K562 (cell line): ENCODE measurements around the gene ZNF814. TPM values are rescaled to one million over a fixed set of nuclear protein-coding genes. Genes with fewer than 3 reads are reported as not detected.

Source experiments
- ATAC-seq: fragments of 200-7000 bp; cut with Tn5 transposase; 3 replicates; pipeline ENCODE4 v1.9.1; 2020; ENCODE audit warnings: moderate library complexity
- BruUV-seq: library from RNA; stranded (reverse); fragments of 400-500 nt; replicated peaks from 2 replicates; lab custom pipeline; 2021; lab: Mats Ljungman, UMichigan
- CTCF ChIA-PET: fragments of 300-600 bp; formaldehyde crosslinking; extraction: SDS; loops from one replicate; lab custom pipeline; 2021; ENCODE audit warnings: low intra/inter-chr PET ratio; lab: Yijun Ruan, JAX
- POLR2A ChIA-PET: fragments of 300-600, 350-650 bp; sonication (Branson Sonifier 250); formaldehyde crosslinking; extraction: SDS; loops from one replicate; lab custom pipeline; 2021; ENCODE audit warnings: antibody characterized with exemption, inconsistent platforms; lab: Yijun Ruan, JAX
- DNase-seq, 4 experiments: peaks; one replicate each; pipeline versions ENCODE4 v3.0.0 to v3.0.0-alpha.2; 2011 to 2018; ENCODE audit warnings: low spot score in 3 of 4, mixed read lengths in 3 of 4; ENCODE audit errors: extremely low read depth in 1 of 4
- FAIRE-seq: peaks from 2 replicates; lab custom pipeline; 2011; peaks lifted over from hg19 to GRCh38; lab: Jason Lieb, UNC
- H2AFZ ChIP-seq: 2 replicates; pipeline ENCODE4 v1.6.0; 2011; ENCODE audit warnings: low read depth, low read length, control low read depth, inconsistent platforms
- H3K27ac ChIP-seq: fragments of 200-600 bp; 3 replicates; pipeline ENCODE4 v1.8.0; 2011; ENCODE audit warnings: low read depth, mild to moderate bottlenecking, control low read depth, inconsistent platforms, low read length, moderate library complexity, mixed read lengths; ENCODE audit errors: extremely low read depth
- H3K27me3 ChIP-seq, 2 experiments: fragments of 300-600 bp in 1 of 2; 2 replicates in 1 of 2; 3 replicates in 1 of 2; pipeline versions ENCODE4 v1.6.0 to v1.8.0; 2011; ENCODE audit warnings: inconsistent platforms in 2 of 2, low read length in 2 of 2, mild to moderate bottlenecking in 1 of 2, mixed read lengths in 1 of 2, moderate library complexity in 1 of 2; ENCODE audit not compliant: control insufficient read depth in 2 of 2, insufficient read depth in 2 of 2
- H3K36me3 ChIP-seq: fragments of 300-600 bp; 3 replicates; pipeline ENCODE4 v1.8.0; 2011; ENCODE audit warnings: mild to moderate bottlenecking, low read length, inconsistent platforms; ENCODE audit not compliant: control insufficient read depth, insufficient read depth
- H3K4me1 ChIP-seq, 2 experiments: fragments of 200-600 bp in 1 of 2; replicated peaks in 1 of 2; 2 replicates in 1 of 2; 3 replicates in 1 of 2; pipeline versions ENCODE4 v1.5.1 to v1.8.0; 2011; ENCODE audit warnings: inconsistent platforms in 2 of 2, low read length in 2 of 2, mild to moderate bottlenecking in 1 of 2, mixed read lengths in 1 of 2, moderate library complexity in 1 of 2; ENCODE audit not compliant: control insufficient read depth in 2 of 2, insufficient read depth in 2 of 2
- H3K4me2 ChIP-seq: 2 replicates; pipeline ENCODE4 v1.6.1; 2011; ENCODE audit warnings: low read length, control low read depth, inconsistent platforms, mixed read lengths; ENCODE audit not compliant: insufficient read depth
- H3K4me3 ChIP-seq: fragments of 200-600 bp; sonication (generic), shearing (Covaris generic); 2 replicates; pipeline ENCODE4 v1.5.1; 2016; ENCODE audit warnings: control low read depth, inconsistent platforms
- H3K79me2 ChIP-seq: fragments of 200-600 bp; 3 replicates; pipeline ENCODE4 v1.8.0; 2011; ENCODE audit warnings: low read length, inconsistent platforms; ENCODE audit not compliant: control insufficient read depth, insufficient read depth
- H3K9ac ChIP-seq, 2 experiments: 2 replicates each; pipeline versions ENCODE4 v1.6.0 to v1.6.1; 2011; ENCODE audit warnings: low read depth in 2 of 2, low read length in 2 of 2, control low read depth in 1 of 2, inconsistent platforms in 1 of 2, mild to moderate bottlenecking in 1 of 2, mixed read lengths in 1 of 2; ENCODE audit not compliant: insufficient read depth in 1 of 2
- H3K9me1 ChIP-seq: one replicate; pipeline ENCODE4 v1.6.0; 2011; ENCODE audit warnings: inconsistent platforms, mild to moderate bottlenecking, low read length, moderate library complexity; ENCODE audit not compliant: control insufficient read depth, insufficient read depth
- H3K9me3 ChIP-seq: replicated peaks from 2 replicates; pipeline ENCODE4 v1.5.1; 2011; ENCODE audit warnings: low read depth, low read length, inconsistent platforms; ENCODE audit not compliant: control insufficient read depth, insufficient read depth
- H4K20me1 ChIP-seq: replicated peaks from 2 replicates; pipeline ENCODE4 v1.6.1; 2011; ENCODE audit warnings: low read length, inconsistent platforms, mixed read lengths; ENCODE audit not compliant: control insufficient read depth, insufficient read depth
- CUX1 ChIP-seq: fragments of 200-800 bp; sonication (Bioruptor generic); IDR thresholded peaks from 2 replicates; pipeline ENCODE4 v1.6.1; 2016; ENCODE audit warnings: missing genetic modification characterization, missing compliant biosample characterization
- GMEB1 ChIP-seq: fragments of 250-450 bp; sonication (Bioruptor Pico); IDR thresholded peaks from 2 replicates; pipeline ENCODE4 v1.4.0; 2020; ENCODE audit warnings: mild to moderate bottlenecking
- ZBTB43 ChIP-seq: sonication (generic); formaldehyde crosslinking; IDR thresholded peaks from 2 replicates; pipeline ENCODE4 v1.8.0; 2023; ENCODE audit warnings: mild to moderate bottlenecking, missing genetic modification reagents
- ZNF668 ChIP-seq: fragments of 250-450 bp; sonication (Bioruptor Pico); IDR thresholded peaks from 2 replicates; pipeline ENCODE4 v1.8.0; 2022; ENCODE audit warnings: mild to moderate bottlenecking, inconsistent platforms
- WGBS: fragments of 100-300 bp; shearing (Covaris generic); methylation state at CpG from one replicate; pipeline ENCODE4 v1.1.6; 2016; ENCODE audit warnings: low coverage, mixed read lengths; ENCODE audit not compliant: insufficient coverage; ENCODE audit errors: missing lambda C conversion rate; 5-methylcytosine and 5-hydroxymethylcytosine counted together
- in situ Hi-C: fragments of 300-500 bp; cut with MboI; formaldehyde crosslinking; loops from 4 replicates; pipeline ENCODE4 v1.15.0; 2018; ENCODE audit warnings: inconsistent platforms, mixed read lengths
- intact Hi-C: fragments of 100-400 bp; cut with micrococcal nuclease; formaldehyde crosslinking; loops from 2 replicates; pipeline ENCODE4 v1.14.2; 2022
- polyA plus RNA-seq, 8 experiments: library from polyadenylated mRNA; depleted of rRNA in 4 of 8; stranded (reverse) in 5 of 8; unstranded in 3 of 8; fragments of >200 nt; fragmentation: Nextera tagmentation in 2 of 8; fragmentation: Illumina TruSeq in 1 of 8; extraction: Ambion mirVana in 2 of 8; extraction: Trizol in 1 of 8; gene quantifications; 2 replicates each; pipeline versions ENCODE4 v1.2.1 to v1.2.3, GENCODE V29; 2011 to 2014; ENCODE audit warnings: inconsistent platforms in 1 of 8, missing spikeins in 1 of 8
- total RNA-seq, 7 experiments: library from RNA; depleted of rRNA in 6 of 7; stranded (reverse); fragments of >200 nt in 6 of 7; fragmentation: Illumina TruSeq in 2 of 7; extraction: Trizol in 2 of 7; gene quantifications; 2 replicates each; pipeline versions ENCODE4 v1.2.1 to v1.2.3, GENCODE V29; 2011 to 2021; ENCODE audit warnings: low replicate concordance in 1 of 7

The ZNF814 gene
- total and polyA plus RNA-seq, 9 of the 15 experiments (the other 6 are each of a cell fraction or from before 2014, with no cell fraction given), result 0.42 to 3.5 (median 1.9) TPM

- BruUV-seq, result no TSS peak
- FAIRE-seq, result no peak
- 75% methylated on average over 3 of the region's 3 CpGs for WGBS
Measured at GRCh38 chr19:57907394-57907793, 18.6 kb upstream of the ZNF814 start.

More at GRCh38 chr19:57907394-57907793, 18.6 kb upstream of the ZNF814 start:
- no peaks in the 10 kb centered on the region for H4K20me1 ChIP-seq
- H3K27me3 ChIP-seq, result no peaks in the 10 kb centered on the region
- no peak overlapping the region for H3K27ac ChIP-seq
- peaks cover 4% of the 10 kb centered on the region; the same call in 1 of the 2 replicates for H3K9me3 ChIP-seq
- no peaks in the 10 kb centered on the region for H3K9me1 ChIP-seq
- intact Hi-C loops (no loop called here), in situ Hi-C loops (no loop called here)
- CTCF ChIA-PET, result no interaction called here
- H3K9ac ChIP-seq, result no peak overlapping the region
- no peaks in the 10 kb centered on the region for H3K4me1 ChIP-seq
- DNase-seq, result no peak
- H3K36me3 ChIP-seq, result peaks cover 14% of the 10 kb centered on the region; the same call in 2 of the 3 replicates
- no peak overlapping the region for H2AFZ ChIP-seq
- no peak overlapping the region for H3K4me3 ChIP-seq
- ATAC-seq, result no peak
- TF ChIP-seq CUX1, result no peak
- TF ChIP-seq ZNF668, result no peak
- TF ChIP-seq GMEB1, result no peak
- TF ChIP-seq ZBTB43 (CRISPR knock-in tag), result no peak
- POLR2A ChIA-PET, result interaction anchor here (0.6 to 1.9 kb wide), 2 partner anchors 9 to 114 kb away, joined by 3 to 6 read pairs; partner anchors contain the start of gene ZNF417
- H3K4me2 ChIP-seq, result no peak overlapping the region
- H3K79me2 ChIP-seq, result no peaks in the 10 kb centered on the region
